GM12891 (cell line): ENCODE results near the gene PREX1.

Experiments
- POLR2A ChIP-seq: IDR thresholded peaks from 2 replicates; pipeline ENCODE4 v1.6.1; 2011; ENCODE audit warnings: low read depth, low read length, control low read depth
- TAF1 ChIP-seq: IDR thresholded peaks from 2 replicates; pipeline ENCODE4 v1.6.1; 2011; ENCODE audit warnings: low read depth, low read length, control low read depth

- no peak for TF ChIP-seq POLR2A
- TF ChIP-seq TAF1 = no peak
Observed at GRCh38 chr20:48729538-48729937, 98.3 kb downstream of the PREX1 start.
